ENCODE data around the gene UBLCP1.
A peak's percentile ranks its signal among the peaks of the same experiment; 100 is the strongest.

UBLCP1 gene, protein sequence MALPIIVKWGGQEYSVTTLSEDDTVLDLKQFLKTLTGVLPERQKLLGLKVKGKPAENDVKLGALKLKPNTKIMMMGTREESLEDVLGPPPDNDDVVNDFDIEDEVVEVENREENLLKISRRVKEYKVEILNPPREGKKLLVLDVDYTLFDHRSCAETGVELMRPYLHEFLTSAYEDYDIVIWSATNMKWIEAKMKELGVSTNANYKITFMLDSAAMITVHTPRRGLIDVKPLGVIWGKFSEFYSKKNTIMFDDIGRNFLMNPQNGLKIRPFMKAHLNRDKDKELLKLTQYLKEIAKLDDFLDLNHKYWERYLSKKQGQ

DNA sequence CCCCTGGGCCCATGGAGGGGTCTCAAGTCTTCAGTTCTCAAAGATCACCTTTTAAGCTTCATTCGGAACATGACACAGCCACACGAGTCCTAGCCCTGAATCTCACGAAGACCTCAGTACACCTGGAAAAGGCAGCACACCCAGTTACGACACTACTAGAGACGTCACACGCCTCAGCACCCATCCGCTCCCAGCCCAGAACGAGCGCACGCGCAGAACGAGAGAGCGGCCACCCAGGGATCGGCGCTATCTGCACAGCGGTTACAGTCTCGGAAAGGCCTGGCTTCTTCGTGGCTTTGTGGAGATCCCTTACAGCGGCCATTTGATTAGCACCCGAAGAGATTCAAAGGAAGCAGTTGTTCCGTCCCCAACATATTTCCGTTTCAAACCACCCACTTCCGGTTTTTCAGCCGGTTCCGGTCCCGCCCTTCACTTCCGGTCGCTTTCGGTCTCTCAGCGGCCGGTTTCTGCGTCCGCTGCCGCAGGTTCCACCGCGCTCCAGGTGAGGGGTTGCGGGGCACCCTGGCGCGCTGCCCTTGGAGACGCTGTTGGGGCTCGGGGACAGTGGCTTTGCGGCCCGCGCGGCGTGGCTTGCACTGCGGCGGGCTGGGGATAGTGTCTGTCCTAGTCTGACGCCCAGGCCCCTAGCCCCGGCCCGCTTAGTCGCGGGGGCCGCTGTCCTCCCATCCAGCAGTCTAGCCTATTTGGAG is at the start of gene UBLCP1:
TSS of gene UBLCP1 (plus strand) at position 432 of the 710 bp plus-strand sequence. CDS start 5,626 bp downstream, outside the sequence.
- peak within 1 kb of the TSS; percentile 95 for H3K4me3 ChIP-seq (ENCODE audit: low read depth, low read length)
- TF ChIP-seq, protein P1, sequence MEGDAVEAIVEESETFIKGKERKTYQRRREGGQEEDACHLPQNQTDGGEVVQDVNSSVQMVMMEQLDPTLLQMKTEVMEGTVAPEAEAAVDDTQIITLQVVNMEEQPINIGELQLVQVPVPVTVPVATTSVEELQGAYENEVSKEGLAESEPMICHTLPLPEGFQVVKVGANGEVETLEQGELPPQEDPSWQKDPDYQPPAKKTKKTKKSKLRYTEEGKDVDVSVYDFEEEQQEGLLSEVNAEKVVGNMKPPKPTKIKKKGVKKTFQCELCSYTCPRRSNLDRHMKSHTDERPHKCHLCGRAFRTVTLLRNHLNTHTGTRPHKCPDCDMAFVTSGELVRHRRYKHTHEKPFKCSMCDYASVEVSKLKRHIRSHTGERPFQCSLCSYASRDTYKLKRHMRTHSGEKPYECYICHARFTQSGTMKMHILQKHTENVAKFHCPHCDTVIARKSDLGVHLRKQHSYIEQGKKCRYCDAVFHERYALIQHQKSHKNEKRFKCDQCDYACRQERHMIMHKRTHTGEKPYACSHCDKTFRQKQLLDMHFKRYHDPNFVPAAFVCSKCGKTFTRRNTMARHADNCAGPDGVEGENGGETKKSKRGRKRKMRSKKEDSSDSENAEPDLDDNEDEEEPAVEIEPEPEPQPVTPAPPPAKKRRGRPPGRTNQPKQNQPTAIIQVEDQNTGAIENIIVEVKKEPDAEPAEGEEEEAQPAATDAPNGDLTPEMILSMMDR (IDR thresholded peaks at IDR 0.05; ENCODE audit: low read depth, low read length): no peak

DNA sequence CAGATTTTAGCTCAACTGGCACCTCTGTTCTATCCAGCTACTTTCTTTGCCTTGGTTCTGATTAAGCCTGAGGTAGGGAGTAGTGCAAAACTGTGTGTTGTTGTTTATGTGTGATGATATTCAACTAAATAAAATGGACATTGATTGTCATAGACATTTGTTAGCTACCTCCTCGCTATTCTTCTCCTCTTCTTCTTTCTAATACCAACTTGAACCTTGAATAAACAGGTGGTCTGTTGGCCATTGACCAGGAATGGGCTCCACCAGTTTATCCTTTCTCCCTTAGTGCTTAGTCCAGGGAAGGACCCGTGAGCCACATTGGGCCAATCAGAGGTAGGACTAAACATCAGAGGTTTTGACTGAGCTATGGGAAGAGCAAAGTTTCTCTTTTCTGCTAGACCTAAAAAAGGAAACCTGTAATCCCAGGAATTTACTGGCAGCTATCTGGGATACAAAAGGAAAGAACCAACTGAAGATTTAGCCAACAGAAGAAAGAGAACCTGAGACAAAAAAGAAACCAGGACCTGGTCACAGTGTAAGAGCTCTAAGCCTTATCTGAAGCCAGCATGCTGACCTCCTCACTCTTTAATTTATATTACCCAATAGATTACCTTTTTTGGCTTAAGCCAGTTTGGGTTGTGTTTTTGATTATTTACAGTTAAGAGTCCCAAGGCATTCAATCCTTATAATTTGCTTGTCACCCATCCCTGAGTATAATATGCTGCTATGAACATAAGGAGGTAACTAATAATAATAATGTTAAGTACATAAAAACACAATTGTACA is 48.4 kb upstream of the UBLCP1 start:
- no peak overlapping the region for H3K4me3 ChIP-seq (ENCODE audit: low read depth, low read length)
- TF ChIP-seq, protein P1 (IDR thresholded peaks at IDR 0.05; ENCODE audit: low read depth, low read length): no peak

DNA sequence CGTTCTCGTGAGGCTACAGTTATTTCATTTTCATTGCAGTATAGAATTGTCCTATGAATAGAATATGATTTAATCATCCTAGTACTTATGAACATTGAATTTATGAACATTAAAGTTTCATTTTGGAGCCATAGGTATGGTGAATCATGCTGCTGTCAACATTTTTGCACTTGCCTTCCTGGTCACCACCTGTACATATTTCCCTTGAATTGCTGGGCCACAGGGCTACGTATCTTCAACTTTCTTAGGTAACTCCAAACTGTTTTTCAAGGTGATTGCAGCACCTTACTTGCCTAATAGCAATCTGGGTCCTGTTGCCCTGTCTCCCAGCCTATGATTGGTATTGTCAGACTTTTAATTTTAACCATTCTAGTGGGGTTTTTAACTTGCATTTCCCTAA is 47.2 kb upstream of the UBLCP1 start:
- H3K4me3 ChIP-seq (ENCODE audit: low read depth, low read length): no peak overlapping the region
- TF ChIP-seq, protein P1 (IDR thresholded peaks at IDR 0.05; ENCODE audit: low read depth, low read length): no peak

DNA sequence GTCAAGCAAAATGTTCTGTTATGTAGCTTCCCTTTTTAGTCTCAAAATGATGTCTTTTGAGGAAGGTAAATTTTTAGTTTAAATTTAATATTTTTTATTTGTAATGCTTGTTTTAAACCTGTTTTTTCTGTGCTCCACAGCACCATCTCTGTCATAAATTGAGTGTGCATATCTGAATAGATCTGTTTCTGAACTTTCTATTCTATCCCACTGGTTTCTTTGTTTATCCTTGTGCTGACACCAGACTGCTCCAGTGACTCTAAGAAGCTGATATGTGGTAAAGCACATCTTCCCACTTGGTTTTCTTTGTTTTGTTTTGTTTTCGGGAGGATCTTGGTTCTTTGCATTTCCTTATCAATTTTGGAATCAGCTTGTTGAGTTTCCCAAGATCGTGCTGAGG is 46.6 kb upstream of the UBLCP1 start:
- H3K4me3 ChIP-seq (ENCODE audit: low read depth, low read length): no peak overlapping the region
- TF ChIP-seq, protein P1 (IDR thresholded peaks at IDR 0.05; ENCODE audit: low read depth, low read length): no peak

DNA sequence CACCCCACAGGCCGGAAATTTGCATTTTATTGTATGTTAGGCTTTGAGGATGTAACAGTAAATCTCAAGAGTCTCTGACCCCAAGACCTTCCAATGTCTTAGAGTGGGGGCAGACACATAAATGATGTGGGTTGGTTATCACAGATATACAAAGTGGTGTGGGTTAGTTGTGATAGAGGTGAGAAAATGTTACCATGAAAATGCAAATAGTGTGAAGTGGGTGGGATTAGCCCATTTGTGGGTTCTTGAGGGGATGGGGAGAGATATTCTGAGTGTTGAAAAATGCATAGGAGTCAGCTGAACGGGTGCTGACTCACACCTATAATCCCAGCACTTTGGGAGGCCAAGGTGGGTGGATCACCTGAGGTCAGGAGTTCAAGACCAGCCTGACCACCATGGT is 45.9 kb upstream of the UBLCP1 start:
- TF ChIP-seq, protein P1 (IDR thresholded peaks at IDR 0.05; ENCODE audit: low read depth, low read length): no peak
- H3K4me3 ChIP-seq (ENCODE audit: low read depth, low read length): no peak overlapping the region

DNA sequence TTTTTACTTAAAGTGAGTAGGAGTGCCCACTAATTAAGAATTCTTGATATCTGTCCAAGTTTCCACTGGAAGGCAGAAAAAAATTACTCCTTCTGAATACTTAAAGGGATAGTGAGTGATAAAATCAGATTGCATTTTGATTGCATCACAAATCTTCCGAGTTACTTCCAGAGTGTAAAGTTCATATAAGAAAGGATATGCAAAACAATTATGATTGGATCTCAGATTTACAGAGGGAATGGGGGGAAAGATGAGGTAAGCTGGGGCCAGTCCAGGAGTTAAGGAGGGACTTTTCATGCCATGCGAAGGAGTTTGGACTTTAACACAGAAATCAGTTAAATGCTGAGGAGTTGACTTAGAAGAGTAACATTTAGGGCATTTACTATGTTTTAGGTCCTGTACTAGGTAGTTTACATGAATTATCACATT is 44.5 kb upstream of the UBLCP1 start:
- TF ChIP-seq, protein P1 (IDR thresholded peaks at IDR 0.05; ENCODE audit: low read depth, low read length): no peak
- H3K4me3 ChIP-seq (ENCODE audit: low read depth, low read length): no peak overlapping the region

All from WI38 (cell line).